NCI-H1092 treated with DMSO at 0.1 percent for 48 hours (cell line): ENCODE measurements around the gene PRUNE2.

ENCODE experiments used
- DNase-seq: peaks from one replicate; lab custom pipeline; 2025; lab: John Stamatoyannopoulos, UW

The PRUNE2 gene

DNA sequence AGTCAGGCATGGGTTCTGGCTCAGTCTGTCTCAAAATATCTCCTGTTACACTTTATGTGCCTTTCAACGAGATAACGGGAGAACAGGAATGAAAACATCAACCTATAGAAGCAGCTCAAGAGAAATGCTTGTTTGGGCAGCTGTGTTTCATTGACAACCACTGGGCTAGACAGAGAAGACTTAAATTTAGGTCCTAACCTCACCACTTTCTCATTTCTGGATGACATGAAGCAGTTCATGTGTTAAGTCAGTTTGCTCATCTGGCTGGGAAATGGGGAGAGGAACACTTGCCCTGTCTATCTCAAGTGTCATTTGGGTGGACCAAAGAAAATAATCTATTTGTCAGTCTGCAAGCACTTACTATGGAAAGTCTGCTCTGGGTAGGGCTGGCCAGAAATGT is 208.4 kb downstream of the PRUNE2 start:
- DNase-seq: peak; percentile 24

DNA sequence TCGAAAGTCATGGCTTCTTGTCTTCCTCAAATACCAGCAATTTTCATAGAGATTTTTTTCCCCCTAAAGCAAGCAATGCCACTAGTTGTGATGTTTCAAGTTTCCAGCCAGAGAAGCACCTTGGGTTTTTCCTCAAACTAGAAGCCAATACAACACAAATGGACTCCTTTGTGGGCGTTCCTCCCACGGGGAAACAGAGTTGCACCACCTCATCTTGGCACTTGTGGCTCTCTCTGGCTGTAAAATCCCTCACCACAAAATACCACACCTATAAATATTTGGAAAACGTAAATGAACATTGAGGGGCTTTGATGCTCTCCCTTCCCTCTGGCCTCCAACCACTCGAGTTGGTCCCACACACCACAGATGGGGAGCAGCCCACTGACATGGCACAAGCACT is 208.8 kb downstream of the PRUNE2 start:
- DNase-seq: no peak

DNA sequence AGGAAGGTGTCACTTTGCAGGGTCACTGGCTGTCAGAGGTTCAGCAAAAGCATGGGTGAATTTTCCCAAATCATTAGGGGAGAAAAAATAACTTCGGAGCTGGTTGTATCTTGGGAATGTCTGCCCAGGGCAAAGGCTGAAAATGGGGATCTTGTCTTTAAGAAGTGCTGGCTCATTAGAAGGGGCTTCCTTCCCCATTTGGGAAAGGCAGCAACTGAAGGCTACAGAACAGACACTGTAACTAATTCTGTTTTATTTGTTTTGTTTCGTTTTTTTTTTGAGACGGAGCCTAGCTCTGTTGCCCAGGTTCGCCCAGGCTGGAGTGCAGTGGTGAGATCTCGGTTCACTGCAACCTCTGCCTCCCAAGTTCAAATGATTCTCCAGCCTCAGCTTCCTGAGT is 212.0 kb downstream of the PRUNE2 start:
- no peak for DNase-seq

DNA sequence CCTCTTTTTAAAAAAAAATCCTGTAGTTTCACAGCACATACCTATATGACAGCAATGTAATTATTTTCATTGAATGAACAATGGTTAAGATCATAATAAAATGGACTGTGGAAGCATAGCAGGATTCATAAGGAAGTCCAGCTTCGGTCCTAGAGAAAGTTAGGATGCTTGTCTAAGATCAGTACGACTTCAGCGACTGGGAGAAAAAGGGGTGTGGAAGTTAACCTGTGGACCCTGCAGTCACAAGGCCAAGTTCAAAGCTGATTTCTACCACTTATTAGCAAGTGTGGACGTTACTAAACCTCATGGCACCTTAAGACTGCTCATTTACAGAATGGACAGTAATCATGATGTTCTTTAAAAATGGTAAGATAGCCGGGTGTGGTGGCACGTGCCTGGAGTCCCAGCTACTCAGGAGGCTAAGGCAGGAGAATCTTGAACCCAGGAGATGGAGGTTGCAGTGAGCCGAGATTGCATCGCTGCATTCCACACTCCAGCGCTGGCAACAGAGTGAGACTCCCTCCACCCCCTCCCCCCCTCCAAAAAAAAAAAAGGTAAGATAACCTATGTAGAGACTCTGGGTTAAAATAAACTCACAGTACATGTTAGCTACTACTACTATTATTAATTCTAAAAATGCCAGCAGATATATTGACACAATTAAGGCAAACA is 213.3 kb downstream of the PRUNE2 start:
- peak; percentile 34 for DNase-seq

GRCh38 chr9:76691517-76692313 is 214.2 kb downstream of the PRUNE2 start:
- DNase-seq: peak; percentile 90

GRCh38 chr9:76690973-76691370 is 214.9 kb downstream of the PRUNE2 start:
- peak; percentile 26 for DNase-seq

- DNase-seq: no peak
These were observed 215.5 kb downstream of the PRUNE2 start for GRCh38 chr9:76690246-76690972.

- DNase-seq: no peak
These were observed 217.3 kb downstream of the PRUNE2 start for GRCh38 chr9:76688471-76689238.

DNA sequence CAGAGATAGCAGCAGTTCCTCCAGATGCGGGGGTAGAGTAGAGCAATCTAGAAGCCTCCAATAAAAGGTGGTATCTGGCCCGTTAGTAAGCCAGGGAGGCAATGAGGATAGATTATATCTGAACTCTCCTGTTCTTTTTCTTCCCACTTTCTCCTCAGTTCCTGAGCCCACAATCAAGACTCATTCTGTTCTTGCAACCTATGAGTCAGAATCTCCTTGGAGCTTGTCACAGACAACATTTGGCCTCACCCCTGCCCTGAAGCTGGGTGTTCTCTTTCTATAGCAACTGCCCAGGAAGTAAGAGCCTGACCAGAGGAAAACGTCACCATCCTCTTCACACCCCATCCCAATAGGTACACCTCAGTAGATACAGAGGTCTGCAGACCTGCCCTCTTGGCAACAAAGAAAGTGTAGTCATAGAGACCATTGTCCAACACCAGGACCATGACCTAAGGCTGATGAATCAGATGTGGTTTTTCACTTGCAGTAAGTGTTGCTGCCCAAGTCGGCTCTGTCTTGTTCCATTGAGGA is 218.0 kb downstream of the PRUNE2 start:
- DNase-seq: no peak

DNA sequence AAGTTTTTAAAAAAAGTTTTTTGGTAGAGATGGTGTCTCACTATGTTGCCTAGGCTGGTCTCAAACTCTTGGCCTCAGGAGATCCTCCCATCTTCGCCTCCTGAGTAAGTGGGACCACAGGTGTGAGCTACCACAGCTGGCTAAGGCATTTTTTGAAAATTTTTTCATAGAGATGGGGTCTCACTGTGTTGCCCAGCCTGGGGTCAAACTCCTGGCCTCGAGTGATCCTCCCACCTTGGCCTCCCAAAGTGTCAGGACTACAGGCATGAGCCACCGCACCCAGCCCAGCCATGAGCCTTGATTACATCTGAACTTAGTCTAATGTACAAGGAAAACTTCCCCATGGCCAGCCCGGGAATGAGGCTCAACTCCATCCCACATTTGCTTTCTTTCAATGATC is 219.2 kb downstream of the PRUNE2 start:
- no peak for DNase-seq

DNA sequence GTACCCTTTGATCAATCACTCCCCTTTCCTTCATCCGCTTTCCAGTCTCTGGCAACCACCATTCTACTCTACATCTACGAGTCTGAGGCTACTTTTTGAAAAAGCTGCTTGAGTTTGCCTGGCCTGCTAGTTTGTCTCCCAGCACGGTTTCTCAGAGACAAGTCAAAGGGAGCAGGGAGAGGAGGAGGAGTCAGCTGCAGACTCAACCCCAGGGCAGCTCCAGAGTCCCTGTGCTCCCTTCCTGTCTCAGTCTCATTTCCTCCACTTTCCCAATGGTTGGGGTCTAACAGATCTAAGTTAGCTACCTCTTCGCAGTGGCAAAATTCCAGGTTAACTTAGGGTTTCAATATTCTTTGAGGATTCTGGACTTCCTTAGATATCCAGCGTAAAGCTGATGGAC is 221.7 kb downstream of the PRUNE2 start:
- no peak for DNase-seq

DNA sequence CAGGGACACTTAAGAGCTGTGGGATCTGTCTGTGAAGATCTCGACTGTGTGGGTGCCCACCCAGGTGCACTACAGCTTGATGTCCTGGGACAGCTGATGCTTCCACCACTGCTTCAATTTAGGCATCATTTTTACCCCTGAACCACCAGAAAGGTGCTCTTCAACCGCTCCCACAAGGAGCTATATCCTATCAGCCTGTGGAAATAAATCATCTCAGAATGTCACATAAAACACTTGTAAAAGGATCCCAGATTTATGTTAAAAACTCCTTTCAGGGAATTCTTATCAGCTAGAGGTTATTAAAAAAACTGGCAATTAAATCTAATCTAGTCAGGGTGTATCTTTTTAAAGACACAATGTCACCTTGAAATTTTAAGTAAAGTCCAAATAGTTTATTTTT is 224.4 kb downstream of the PRUNE2 start:
- DNase-seq: no peak

- no peak for DNase-seq
These were observed 225.0 kb downstream of the PRUNE2 start for GRCh38 chr9:76680716-76681425.

- DNase-seq: peak; percentile 81
These were observed 228.3 kb downstream of the PRUNE2 start for GRCh38 chr9:76677481-76678055.

GRCh38 chr9:76676857-76677256 is 229.1 kb downstream of the PRUNE2 start:
- peak; percentile 79 for DNase-seq

DNA sequence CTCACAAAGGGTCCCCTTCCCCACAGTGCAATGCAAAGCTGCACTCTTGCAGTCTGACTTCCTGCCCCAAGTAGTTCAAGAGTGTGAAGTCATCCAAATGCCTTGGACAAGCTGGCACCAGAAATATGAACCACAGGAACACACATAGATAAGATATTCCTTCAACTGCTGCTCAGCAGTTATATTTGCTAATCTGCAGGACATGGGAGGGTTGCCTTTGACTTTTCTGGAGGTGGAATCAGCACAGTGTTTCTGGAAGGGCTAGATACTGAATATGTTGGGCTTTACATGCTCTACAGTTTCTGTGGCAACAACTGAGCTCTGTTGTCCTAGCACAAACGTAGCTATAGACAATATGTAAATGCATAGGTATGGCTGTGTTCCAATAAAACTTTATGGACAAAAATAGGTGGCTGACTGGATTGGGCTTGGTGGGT is 238.4 kb downstream of the PRUNE2 start:
- no peak for DNase-seq

- DNase-seq: peak; percentile 29
These were observed 239.9 kb downstream of the PRUNE2 start for GRCh38 chr9:76665966-76666365.

- DNase-seq: no peak
These were observed 240.5 kb downstream of the PRUNE2 start for GRCh38 chr9:76665458-76665857.

DNA sequence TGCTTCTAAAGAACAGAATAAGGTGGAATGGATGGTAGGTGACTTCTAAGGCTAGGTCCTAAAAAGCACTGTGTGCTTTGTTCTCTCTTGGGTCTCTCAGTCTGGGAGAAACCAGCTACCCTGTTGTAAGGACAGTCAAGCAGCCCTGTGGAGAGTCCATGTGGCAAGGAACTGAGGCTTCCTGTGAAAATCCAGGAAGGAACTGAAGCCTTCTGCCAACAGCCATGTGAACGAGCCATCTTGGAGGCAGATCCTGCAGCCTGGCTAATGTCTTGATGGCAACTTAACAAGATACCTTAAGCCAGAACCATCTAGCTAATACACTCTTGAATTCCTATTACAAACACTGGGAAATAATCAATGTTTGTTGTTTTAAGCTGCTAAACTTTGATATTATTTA is 241.8 kb downstream of the PRUNE2 start:
- no peak for DNase-seq

GRCh38 chr9:76662476-76663281 is 243.2 kb downstream of the PRUNE2 start:
- no peak for DNase-seq
